Skeletal muscle satellite cell (primary cell): ENCODE measurements around the gene IL32.

Experiments used
- H3K27me3 ChIP-seq: 2 replicates; pipeline ENCODE4 v1.7.0; 2013; ENCODE audit warnings: low read length; ENCODE audit not compliant: control insufficient read depth, insufficient read depth
- H3K36me3 ChIP-seq: 2 replicates; pipeline ENCODE4 v1.7.0; 2013; ENCODE audit warnings: mild to moderate bottlenecking, control low read depth, low read length; ENCODE audit not compliant: insufficient read depth
- H3K4me1 ChIP-seq: 2 replicates; pipeline ENCODE4 v1.7.0; 2013; ENCODE audit warnings: low read length; ENCODE audit not compliant: control insufficient read depth, insufficient read depth
- H3K4me2 ChIP-seq: 2 replicates; pipeline ENCODE4 v1.7.0; 2013; ENCODE audit warnings: mild to moderate bottlenecking, low read length
- H3K4me3 ChIP-seq: 2 replicates; pipeline ENCODE4 v1.7.0; 2013; ENCODE audit warnings: low read length
- H3K9ac ChIP-seq: 2 replicates; pipeline ENCODE4 v1.7.0; 2013; ENCODE audit warnings: mild to moderate bottlenecking, low read depth, low read length, moderate library complexity
- H3K9me3 ChIP-seq: replicated peaks from 2 replicates; pipeline ENCODE4 v1.7.0; 2013; ENCODE audit warnings: mild to moderate bottlenecking, control low read depth, low read length

Gene IL32

GRCh38 chr16:3099732-3100499 lies 34.5 kb downstream of the IL32 start:
- Histone ChIP-seq H3K4me1 (peaks cover 5% of the 10 kb centered on the region), H3K36me3 (no peaks in the 10 kb centered on the region), H3K9me3 (no peaks in the 10 kb centered on the region), H3K9ac (no peak overlapping the region), H3K4me3 (peak overlapping the region; percentile 63), H3K27me3 (peaks cover 15% of the 10 kb centered on the region), H3K4me2 (peak overlapping the region; percentile 71)

- no peak overlapping the region for H3K4me3 ChIP-seq
- peaks cover 9% of the 10 kb centered on the region for H3K4me1 ChIP-seq
- no peaks in the 10 kb centered on the region for H3K36me3 ChIP-seq
- H3K9ac ChIP-seq: no peak overlapping the region
- H3K27me3 ChIP-seq: peaks cover 15% of the 10 kb centered on the region
- no peaks in the 10 kb centered on the region for H3K9me3 ChIP-seq
- no peak overlapping the region for H3K4me2 ChIP-seq
These were observed 35.8 kb downstream of the IL32 start for GRCh38 chr16:3101018-3101840.

- Histone ChIP-seq H3K4me2 (no peak overlapping the region), H3K27me3 (peaks cover 15% of the 10 kb centered on the region), H3K9ac (no peak overlapping the region), H3K4me3 (no peak overlapping the region), H3K4me1 (peaks cover 9% of the 10 kb centered on the region), H3K36me3 (no peaks in the 10 kb centered on the region), H3K9me3 (no peaks in the 10 kb centered on the region)
These were observed 36.5 kb downstream of the IL32 start for GRCh38 chr16:3101841-3102470.

GRCh38 chr16:3106205-3106928 lies 40.9 kb downstream of the IL32 start:
- Histone ChIP-seq H3K9ac (peak overlapping the region; percentile 89), H3K4me1 (peaks cover 7% of the 10 kb centered on the region), H3K9me3 (no peaks in the 10 kb centered on the region), H3K36me3 (no peaks in the 10 kb centered on the region), H3K4me2 (peak overlapping the region; percentile 100), H3K27me3 (no peaks in the 10 kb centered on the region), H3K4me3 (peak overlapping the region; percentile 89)

GRCh38 chr16:3112058-3112880 lies 46.8 kb downstream of the IL32 start, which contains the start of gene ZNF205:
TSS of gene ZNF205 (plus strand) at chr16:3112586. CDS start at chr16:3113431, 845 bp downstream.
- Histone ChIP-seq H3K9ac (peak within 1 kb of the TSS; percentile 81), H3K27me3 (no peaks in the 10 kb centered on the region), H3K36me3 (peaks cover 9% of the 10 kb centered on the region), H3K4me3 (peak within 1 kb of the TSS; percentile 78), H3K4me1 (peaks cover 20% of the 10 kb centered on the region), H3K9me3 (no peaks in the 10 kb centered on the region), H3K4me2 (peak within 1 kb of the TSS; percentile 97)

- H3K27me3 ChIP-seq: no peaks in the 10 kb centered on the region
- H3K9ac ChIP-seq: peak overlapping the region; percentile 81
- H3K9me3 ChIP-seq: no peaks in the 10 kb centered on the region
- H3K4me2 ChIP-seq: peak overlapping the region; percentile 97
- H3K4me3 ChIP-seq: peak overlapping the region; percentile 78
- peaks cover 20% of the 10 kb centered on the region for H3K4me1 ChIP-seq
- peaks cover 9% of the 10 kb centered on the region for H3K36me3 ChIP-seq
These were observed 47.6 kb downstream of the IL32 start for GRCh38 chr16:3112881-3113574.

GRCh38 chr16:3113765-3114479 lies 48.5 kb downstream of the IL32 start:
- H3K4me3 ChIP-seq: peak overlapping the region; percentile 78

GRCh38 chr16:3115003-3115402 lies 49.6 kb downstream of the IL32 start:
- no peak overlapping the region for H3K9ac ChIP-seq
- H3K36me3 ChIP-seq: peaks cover 20% of the 10 kb centered on the region
- H3K27me3 ChIP-seq: no peaks in the 10 kb centered on the region
- no peak overlapping the region for H3K4me3 ChIP-seq
- H3K9me3 ChIP-seq: no peaks in the 10 kb centered on the region
- no peak overlapping the region for H3K4me2 ChIP-seq
- H3K4me1 ChIP-seq: peaks cover 20% of the 10 kb centered on the region

More at GRCh38 chr16:3113765-3114479, 48.5 kb downstream of the IL32 start:
- peak overlapping the region; percentile 81 for H3K9ac ChIP-seq
- H3K27me3 ChIP-seq: no peaks in the 10 kb centered on the region
- H3K4me1 ChIP-seq: peaks cover 20% of the 10 kb centered on the region
- H3K4me2 ChIP-seq: peak overlapping the region; percentile 97
- no peaks in the 10 kb centered on the region for H3K9me3 ChIP-seq
- peaks cover 9% of the 10 kb centered on the region for H3K36me3 ChIP-seq

GRCh38 chr16:3115561-3115960 lies 50.1 kb downstream of the IL32 start:
- Histone ChIP-seq H3K4me3 (no peak overlapping the region), H3K4me2 (no peak overlapping the region), H3K36me3 (peaks cover 20% of the 10 kb centered on the region), H3K4me1 (peaks cover 20% of the 10 kb centered on the region), H3K27me3 (no peaks in the 10 kb centered on the region), H3K9me3 (no peaks in the 10 kb centered on the region), H3K9ac (no peak overlapping the region)
